Panc1 (cell line): Measurements from ENCODE around the gene TNIK. TPM values are rescaled to one million over a fixed set of nuclear protein-coding genes. Genes with fewer than 3 reads are reported as not detected.
"Not testable (repeated sequence)": the region's sequence is repeated elsewhere in the genome, so short reads cannot be mapped to it uniquely, and the experiment has no call there.

Experiments used
- ATAC-seq: fragments of 200-7000 bp; cut with Tn5 transposase; 2 replicates; pipeline ENCODE4 v1.9.1; 2020; ENCODE audit warnings: mild to moderate bottlenecking, moderate library complexity
- BruUV-seq: library from RNA; stranded (reverse); fragments of 400-500 nt; replicated peaks from 2 replicates; lab custom pipeline; 2021; lab: Mats Ljungman, UMichigan
- CTCF ChIA-PET: fragments of 300-600 bp; sonication (Branson Sonifier 250); formaldehyde crosslinking; loops from one replicate; lab custom pipeline; 2022; ENCODE audit warnings: antibody characterized with exemption; lab: Charles Lee
- POLR2A ChIA-PET: fragments of 300-600 bp; sonication (Branson Sonifier 250); formaldehyde crosslinking; loops from one replicate; lab custom pipeline; 2022; ENCODE audit warnings: antibody characterized with exemption; lab: Charles Lee
- DNase-seq: peaks from one replicate; pipeline ENCODE4 v3.0.0-alpha.2; 2010; ENCODE audit warnings: low read depth, low spot score
- H3K27ac ChIP-seq: 2 replicates; pipeline ENCODE4 v1.5.1; 2011; ENCODE audit warnings: mild to moderate bottlenecking, low read length, inconsistent platforms
- H3K27me3 ChIP-seq: fragments of 200-500 bp; sonication (Bioruptor generic); 2 replicates; pipeline ENCODE4 v1.6.0; 2014; ENCODE audit warnings: low read length, inconsistent platforms; ENCODE audit not compliant: control insufficient read depth, insufficient read depth
- H3K36me3 ChIP-seq: fragments of 200-500 bp; sonication (Bioruptor generic); 2 replicates; pipeline ENCODE4 v1.5.1; 2014; ENCODE audit warnings: inconsistent platforms, mild to moderate bottlenecking, low read length, moderate library complexity; ENCODE audit not compliant: control insufficient read depth, insufficient read depth
- H3K4me1 ChIP-seq: 2 replicates; pipeline ENCODE4 v1.5.1; 2011; ENCODE audit warnings: inconsistent platforms, mild to moderate bottlenecking, low read length, moderate library complexity; ENCODE audit not compliant: control insufficient read depth, insufficient read depth
- H3K4me3 ChIP-seq, 2 experiments: 2 replicates each; pipeline ENCODE4 v1.5.1; 2011 to 2012; ENCODE audit warnings: low read depth in 2 of 2, low read length in 2 of 2, mild to moderate bottlenecking in 2 of 2, inconsistent platforms in 1 of 2, moderate library complexity in 1 of 2
- H3K9me3 ChIP-seq: fragments of 200-500 bp; sonication (Bioruptor generic); 2 replicates; pipeline ENCODE4 v1.5.1; 2014; ENCODE audit warnings: low read depth, mild to moderate bottlenecking, inconsistent platforms, low read length, moderate library complexity; ENCODE audit not compliant: control insufficient read depth, insufficient read depth
- CTCF ChIP-seq: fragments of 450-650 bp; IDR thresholded peaks from 2 replicates; pipeline ENCODE4 v1.5.1; 2017; ENCODE audit warnings: mild to moderate bottlenecking
- POLR2AphosphoS5 ChIP-seq: IDR thresholded peaks from 2 replicates; pipeline ENCODE4 v1.6.1; 2012; ENCODE audit warnings: mild to moderate bottlenecking, low read depth, low read length, moderate library complexity
- REST ChIP-seq, 2 experiments: IDR thresholded peaks; 2 replicates each; pipeline ENCODE4 v1.6.1; 2011 to 2012; ENCODE audit warnings: low read depth in 2 of 2, control low read depth in 1 of 2, low read length in 1 of 2, mild to moderate bottlenecking in 1 of 2, moderate library complexity in 1 of 2; ENCODE audit not compliant: insufficient read depth in 1 of 2
- SIN3A ChIP-seq: IDR thresholded peaks from 2 replicates; pipeline ENCODE4 v1.6.1; 2012; ENCODE audit warnings: low read depth, mild to moderate bottlenecking, low read length, moderate library complexity, borderline replicate concordance; ENCODE audit not compliant: insufficient read depth
- TCF7L2 ChIP-seq: IDR thresholded peaks from 2 replicates; pipeline ENCODE4 v1.6.1; 2011; ENCODE audit warnings: mild to moderate bottlenecking, low read depth, low read length, inconsistent platforms
- in situ Hi-C: cut with HindIII; loops from 2 replicates; pipeline ENCODE4 v1.10.0; 2016; ENCODE audit warnings: low sequenced_read_pairs, low pct_unique_long_range_greater_than_20kb
- intact Hi-C: fragments of 100-400 bp; cut with micrococcal nuclease; formaldehyde crosslinking; loops from one replicate; pipeline ENCODE4 v1.10.0; 2022; ENCODE audit not compliant: unreplicated experiment
- total RNA-seq: library from RNA; stranded (reverse); gene quantifications from one replicate; pipeline ENCODE4 v1.2.1, GENCODE V29; 2021; ENCODE audit not compliant: unreplicated experiment

The TNIK gene
- total RNA-seq, 1 experiment from 2014 or later, result 1.9 TPM

GRCh38 chr3:171122240-171122639 is 338.0 kb downstream of the TNIK start:
- no peaks in the 10 kb centered on the region for H3K4me1 ChIP-seq
- CTCF ChIA-PET, result interaction anchor here (0.6 kb wide), 1 partner anchor 93 kb away, joined by 5 read pairs; no protein-coding TSS in a partner anchor
- no peaks in the 10 kb centered on the region for H3K36me3 ChIP-seq
- ATAC-seq (no peak), DNase-seq (no peak)
- POLR2A ChIA-PET, result interaction anchor here (0.7 kb wide), 1 partner anchor 194 kb away, joined by 5 read pairs; no protein-coding TSS in a partner anchor
- intact Hi-C loops, result no loop called here
- no peak overlapping the region for H3K27ac ChIP-seq
- H3K27me3 ChIP-seq, result no peaks in the 10 kb centered on the region
- TF ChIP-seq CTCF, result no peak
- TF ChIP-seq SIN3A, result no peak
- TF ChIP-seq POLR2AphosphoS5, result no peak
- TF ChIP-seq TCF7L2, result no peak
- no peak for TF ChIP-seq REST (IDR thresholded peaks at IDR 0.05; ENCODE audit: insufficient read depth in 1 of 2, low read depth in 2 of 2, low read length in 1 of 2)
- H3K9me3 ChIP-seq, result no peaks in the 10 kb centered on the region
- BruUV-seq, result no TSS peak
- no peak overlapping the region for H3K4me3 ChIP-seq
- in situ Hi-C loops, result no loop called here

DNA sequence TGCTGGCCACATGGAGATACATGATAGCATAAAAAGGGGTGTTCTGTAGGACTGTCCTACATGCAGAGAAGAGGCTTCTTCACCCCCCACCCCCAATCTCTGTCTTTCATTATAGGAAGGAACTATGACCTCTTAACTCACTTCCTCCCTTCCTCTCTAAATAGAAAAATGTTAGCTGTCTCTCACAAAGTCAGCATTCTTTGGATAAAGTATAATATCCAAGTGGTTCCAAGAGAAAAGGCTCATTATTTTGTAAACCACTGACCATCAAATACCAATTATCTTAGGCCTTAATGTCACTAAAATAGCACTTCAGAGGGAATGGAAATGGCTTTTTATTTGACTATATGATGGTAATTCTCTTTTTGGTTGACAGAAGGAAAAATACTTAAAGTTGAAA is 338.4 kb downstream of the TNIK start:
- BruUV-seq, result no TSS peak
- Histone ChIP-seq H3K4me3 (no peak overlapping the region), H3K27me3 (no peaks in the 10 kb centered on the region), H3K4me1 (no peaks in the 10 kb centered on the region), H3K9me3 (no peaks in the 10 kb centered on the region), H3K36me3 (no peaks in the 10 kb centered on the region), H3K27ac (no peak overlapping the region)
- DNase-seq (no peak), ATAC-seq (no peak)
- intact Hi-C loops, result no loop called here
- TF ChIP-seq CTCF, result no peak
- no peak for TF ChIP-seq TCF7L2
- no peak for TF ChIP-seq SIN3A
- TF ChIP-seq POLR2AphosphoS5, result no peak
- TF ChIP-seq REST (IDR thresholded peaks at IDR 0.05; ENCODE audit: insufficient read depth in 1 of 2, low read depth in 2 of 2, low read length in 1 of 2), result no peak
- CTCF ChIA-PET, result interaction anchor here (0.6 kb wide), 1 partner anchor 93 kb away, joined by 5 read pairs; no protein-coding TSS in a partner anchor
- POLR2A ChIA-PET, result interaction anchor here (0.7 kb wide), 1 partner anchor 195 kb away, joined by 5 read pairs; no protein-coding TSS in a partner anchor
- in situ Hi-C loops, result no loop called here

- H3K36me3 ChIP-seq, H3K4me1 ChIP-seq, DNase-seq, intact Hi-C loops, H3K4me3 ChIP-seq, ATAC-seq, H3K27ac ChIP-seq, BruUV-seq, H3K27me3 ChIP-seq, CTCF ChIA-PET, H3K9me3 ChIP-seq, POLR2A ChIA-PET, in situ Hi-C loops: not testable (repeated sequence)
Measured at GRCh38 chr3:171119402-171119801, 340.8 kb downstream of the TNIK start.
